ENCODE measurements around the gene C10orf53.

- no peak for TF ChIP-seq EZH2 (IDR thresholded peaks at IDR 0.05; ENCODE audit: insufficient read depth, poor library complexity, severe bottlenecking)
- no peak for TF ChIP-seq EZH2phosphoT487 (IDR thresholded peaks at IDR 0.05; ENCODE audit: insufficient read depth, low read depth)
These were observed 60.0 kb downstream of the C10orf53 start for GRCh38 chr10:49739426-49739825.

All from GM23248 (cell line).